HG03095 (cell line): ENCODE data around the gene TAF7L.

ENCODE experiments used
- ATAC-seq: cut with Tn5 transposase; IDR thresholded peaks from one replicate; pipeline ENCODE4 v1.9.1; 2021; ENCODE audit warnings: moderate library complexity; ENCODE audit not compliant: unreplicated experiment

Gene TAF7L

DNA sequence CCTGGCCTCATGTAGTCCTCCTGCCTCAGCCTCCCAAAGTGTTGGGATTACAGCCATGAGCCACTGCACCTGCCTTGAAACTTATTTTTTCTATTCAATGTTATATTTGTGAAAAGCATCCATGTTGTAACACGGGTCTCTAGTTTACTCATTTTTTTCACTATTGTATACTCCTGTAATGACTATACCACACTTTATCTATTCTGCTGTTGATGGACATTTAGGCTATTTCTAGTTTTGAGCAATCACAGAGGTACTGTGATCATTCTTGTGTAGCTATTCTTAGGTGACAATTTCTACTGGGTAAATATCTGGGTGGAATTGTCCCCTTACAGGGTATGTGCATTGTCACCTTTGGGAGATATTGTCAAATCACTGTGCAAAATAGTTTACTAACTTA lies 67.9 kb downstream of the TAF7L start:
- ATAC-seq, result no peak

DNA sequence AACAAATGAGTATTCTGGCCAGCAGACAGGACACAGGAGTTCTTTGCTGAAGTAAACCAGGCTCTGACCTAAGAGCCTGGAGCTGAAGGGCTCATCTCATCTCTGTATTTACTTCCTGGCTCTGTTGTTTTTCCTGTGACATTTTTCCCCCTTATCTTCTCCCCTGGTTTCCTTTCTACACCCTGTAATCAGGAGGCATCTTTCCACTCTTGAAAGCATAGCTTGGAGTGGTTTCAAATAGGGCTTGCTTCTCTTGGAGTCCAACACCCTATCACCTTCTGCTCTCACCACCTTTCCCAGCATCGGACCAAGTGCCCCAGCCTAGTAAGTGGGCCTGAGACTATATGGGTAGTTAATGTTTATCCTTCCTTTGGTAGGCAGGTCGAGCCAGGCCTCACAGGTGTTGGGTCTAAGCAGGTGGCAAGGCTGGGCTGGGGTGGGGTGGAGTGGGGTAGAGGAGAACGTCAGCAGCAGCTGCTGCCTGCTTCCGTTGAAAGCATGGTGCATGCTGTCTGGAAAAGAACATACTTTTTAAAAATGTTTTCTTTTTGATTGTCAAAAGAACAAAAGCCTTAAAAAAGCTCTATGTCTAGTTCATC lies 70.4 kb downstream of the TAF7L start:
- no peak for ATAC-seq

DNA sequence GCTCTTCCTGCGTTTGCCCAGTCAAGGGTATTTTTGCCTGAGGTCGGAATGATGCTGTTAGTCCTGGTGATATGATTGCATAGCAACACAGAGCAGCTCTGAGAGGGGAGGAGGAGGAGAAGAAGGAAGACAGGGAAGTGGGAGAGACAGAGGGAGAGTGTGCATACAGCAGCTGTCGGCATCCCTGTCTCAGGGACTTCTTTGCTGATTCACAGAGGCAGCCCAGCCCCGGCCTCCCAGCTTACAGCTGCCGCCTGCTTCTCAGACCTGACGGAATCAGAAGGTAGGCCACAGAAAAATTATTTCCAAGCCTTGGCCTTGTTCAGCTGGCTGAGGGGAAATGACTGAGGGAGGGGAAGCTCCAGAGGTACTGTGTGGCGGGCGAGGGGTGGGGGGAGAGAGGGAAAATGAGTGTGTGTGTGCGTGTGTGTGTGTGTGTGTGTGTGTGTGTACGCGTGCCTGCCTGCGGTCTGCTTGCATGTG lies 71.2 kb downstream of the TAF7L start:
- no peak for ATAC-seq

DNA sequence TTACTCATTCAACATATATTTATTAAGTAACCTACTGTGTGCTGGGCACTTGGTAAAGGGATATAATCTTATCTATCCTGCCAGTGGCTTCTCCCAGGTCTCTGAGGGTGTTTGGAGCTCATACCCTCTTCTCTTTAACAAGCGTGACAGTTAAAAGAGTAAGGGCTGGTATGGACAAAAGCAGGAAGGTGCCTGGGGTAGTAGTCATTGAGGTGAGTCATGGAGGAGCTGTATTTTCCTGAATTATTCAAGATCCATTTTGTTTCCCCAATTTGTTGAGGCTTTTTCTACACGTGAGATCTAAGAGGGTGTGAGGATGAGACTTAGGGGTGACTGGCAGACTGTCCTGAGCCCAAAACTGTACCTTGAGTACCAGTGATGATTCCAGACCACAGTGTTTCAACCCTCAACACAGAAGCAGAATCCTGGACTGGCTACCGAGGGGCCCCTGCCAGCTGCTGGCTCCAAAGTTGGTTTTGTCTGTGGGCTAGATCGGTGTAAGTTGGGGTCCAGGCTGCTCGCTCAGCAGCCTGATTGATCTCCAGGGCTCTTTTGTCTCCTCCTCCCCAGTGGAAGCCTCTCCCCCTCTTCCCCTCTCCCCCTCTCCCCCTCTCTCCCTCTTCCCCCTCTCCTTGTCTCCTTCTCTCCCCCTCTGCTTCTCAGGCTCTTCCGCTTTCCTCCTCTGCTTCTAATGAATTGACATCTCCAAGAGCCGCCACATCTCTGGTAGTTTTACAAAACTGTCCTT lies 71.8 kb downstream of the TAF7L start, which contains the start of gene DRP2:
Gene DRP2 (plus strand): TSS at position 671 of the 748 bp plus-strand sequence. CDS start 11,862 bp downstream, outside the sequence.
- no peak for ATAC-seq
